Stomach (tissue), 9 donors: Measurements from ENCODE around the gene CLDN11. TPM values are rescaled to one million over a fixed set of nuclear protein-coding genes. Genes with fewer than 3 reads are reported as not detected.

Source experiments
- DNase-seq, 2 donors: peaks; one replicate each; pipeline versions ENCODE4 v3.0.0 to v3.0.0-alpha.2; 2013 to 2019
- H3K27ac ChIP-seq, 5 donors: fragments of 200-600 bp in 4 of 5; sonication (generic) in 4 of 5; one replicate each; pipeline ENCODE4 v1.5.1; 2013 to 2019; ENCODE audit warnings: mild to moderate bottlenecking in 1 of 5, moderate library complexity in 1 of 5
- H3K27me3 ChIP-seq, 3 donors: fragments of 200-600 bp; sonication (generic); one replicate each; pipeline ENCODE4 v1.5.1; 2017 to 2019; ENCODE audit warnings: mixed run types in 1 of 3
- H3K36me3 ChIP-seq, 4 donors: fragments of 200-600 bp; sonication (generic); 1 replicate in 3 of 4; 2 replicates in 1 of 4; pipeline ENCODE4 v1.5.1; 2016 to 2019
- H3K4me1 ChIP-seq, 4 donors: fragments of 200-600 bp; sonication (generic); one replicate each; pipeline ENCODE4 v1.5.1; 2016 to 2019
- H3K4me3 ChIP-seq, 4 donors: fragments of 200-600 bp; sonication (generic) in 3 of 4; one replicate each; pipeline ENCODE4 v1.5.1; 2016 to 2019; ENCODE audit warnings: mild to moderate bottlenecking in 1 of 4
- H3K9me3 ChIP-seq, 4 donors: fragments of 200-600 bp; sonication (generic); one replicate each; pipeline ENCODE4 v1.5.1; 2016 to 2019
- CTCF ChIP-seq, 7 experiments: fragments of 450-650 bp in 4 of 7; fragments of 200-600 bp in 3 of 7; sonication (generic) in 3 of 7; IDR thresholded peaks; one replicate each; pipeline ENCODE4 v1.5.1; 2016 to 2019; ENCODE audit warnings: antibody characterized with exemption in 7 of 7, control low read depth in 2 of 7, mild to moderate bottlenecking in 1 of 7
- EP300 ChIP-seq: sonication (generic); formaldehyde crosslinking; IDR thresholded peaks from one replicate; pipeline ENCODE4 v1.6.1; 2017; ENCODE audit warnings: antibody characterized with exemption
- POLR2A ChIP-seq, 4 donors: fragments of 450-650 bp; IDR thresholded peaks; one replicate each; pipeline ENCODE4 v1.6.1; 2016; ENCODE audit warnings: antibody characterized with exemption in 4 of 4, control low read depth in 2 of 4, mild to moderate bottlenecking in 1 of 4, moderate library complexity in 1 of 4
- POLR2AphosphoS5 ChIP-seq, 3 donors: sonication (generic); formaldehyde crosslinking; IDR thresholded peaks; one replicate each; pipeline ENCODE4 v1.6.1; 2016; ENCODE audit warnings: antibody characterized with exemption in 3 of 3
- WGBS, 5 donors: extraction: QIAGEN DNeasy Blood & Tissue Kit in 3 of 5; methylation state at CpG; one replicate each; pipeline versions ENCODE4 v1.1.5 to v1.1.7; 2013 to 2018; 5-methylcytosine and 5-hydroxymethylcytosine counted together
- intact Hi-C: fragments of 100-400 bp; cut with DNase I; formaldehyde crosslinking; loops from one replicate; pipeline ENCODE4 v1.15.1; 2023; ENCODE audit warnings: low total_unique reads
- polyA plus RNA-seq, 3 donors: library from polyadenylated mRNA; stranded (reverse); fragments of 200-250 nt; gene quantifications; one replicate each; pipeline ENCODE4 v1.2.3, GENCODE V29; 2013
- total RNA-seq, 5 donors: library from RNA; depleted of rRNA; stranded (reverse); fragments of >200 nt; gene quantifications; one replicate each; pipeline versions ENCODE4 v1.1.0 to v1.2.3, GENCODE V29; 2014 to 2016
- donor health status: healthy with polysubstance abuse.
- donor health status: Bipolar disorder and iron deficiency.
- donor health status: healthy.

Gene CLDN11
- total and polyA plus RNA-seq, 8 donors = 1.00 to 13.0 (median 4.3) TPM; not detected in 2

DNA sequence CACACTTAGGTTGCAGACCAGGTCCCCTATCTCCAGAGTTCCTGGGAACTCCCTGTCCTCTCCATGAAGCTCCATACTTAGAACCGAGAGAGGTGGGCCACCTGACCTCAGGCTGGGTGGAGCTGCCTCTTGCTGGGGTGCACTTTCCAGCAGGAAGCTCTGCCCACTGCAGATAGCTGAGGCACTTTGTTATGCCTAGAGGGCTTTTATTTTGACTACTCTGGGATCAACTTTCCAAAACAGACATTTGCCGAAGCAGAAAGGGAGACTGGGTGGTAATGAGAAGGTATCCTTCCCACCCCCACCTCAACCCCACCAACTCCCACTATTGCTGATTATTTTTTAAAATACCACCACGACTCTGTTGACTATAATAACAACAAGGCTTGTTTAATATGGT is 54.7 kb downstream of the CLDN11 start:
- WGBS, 5 donors = 45 to 58% (median 50%) methylated on average over 3 of the region's 3 CpGs
- Histone ChIP-seq H3K4me1 (peaks cover 8 to 53% (median 34%) of the 10 kb centered on the region in 4 donors), H3K4me3 (no peak overlapping the region), H3K27me3 (peaks cover 0 to 9% (median 0%) of the 10 kb centered on the region in 3 donors), H3K27ac (no peak overlapping the region), H3K9me3 (no peaks in the 10 kb centered on the region), H3K36me3 (no peaks in the 10 kb centered on the region)
- DNase-seq = no peak
- intact Hi-C loops = no loop called here
- TF ChIP-seq CTCF (IDR thresholded peaks at IDR 0.05) (no peak), POLR2A (IDR thresholded peaks at IDR 0.05) (no peak), POLR2AphosphoS5 (IDR thresholded peaks at IDR 0.05) (no peak), EP300 (no peak)

DNA sequence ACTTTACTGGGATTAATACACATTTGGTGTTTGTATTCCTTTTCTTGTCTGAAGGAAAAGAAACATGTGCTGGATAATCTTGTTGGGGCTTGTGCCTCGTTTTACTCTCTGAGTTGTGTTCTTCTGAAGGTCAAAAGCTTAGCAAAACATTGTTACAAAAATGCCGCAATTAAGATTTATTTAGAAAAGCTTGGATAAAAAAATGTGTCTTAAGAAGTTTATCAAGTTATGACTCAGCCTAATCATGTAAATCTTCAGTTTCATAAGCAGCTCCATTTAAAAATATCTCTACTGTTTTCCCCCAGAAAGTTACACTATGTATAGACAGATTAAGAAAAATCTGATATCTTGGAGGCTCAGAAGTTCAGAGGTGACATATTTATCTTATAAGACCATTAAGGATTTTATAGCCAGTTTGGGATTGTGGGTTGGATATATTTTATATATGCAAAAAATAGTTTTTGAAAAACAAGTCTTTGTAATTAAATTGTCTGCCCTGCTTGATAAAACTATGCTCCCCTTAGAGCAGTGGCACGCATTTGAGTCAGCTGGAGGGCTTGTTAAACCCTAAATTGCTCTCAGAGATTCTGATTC is 56.5 kb downstream of the CLDN11 start:
- H3K27ac ChIP-seq = peak overlapping the region in 1 of 5 donors; percentile 38
- peaks cover 0 to 35% (median 18%) of the 10 kb centered on the region in 4 donors for H3K4me1 ChIP-seq
- TF ChIP-seq EP300 (no peak), POLR2AphosphoS5 (IDR thresholded peaks at IDR 0.05) (peak in 1 of 3 donors; percentile 34)
- no peaks in the 10 kb centered on the region for H3K36me3 ChIP-seq
- no peak for DNase-seq
- H3K4me3 ChIP-seq = no peak overlapping the region
- H3K9me3 ChIP-seq = no peaks in the 10 kb centered on the region
- WGBS, 5 donors = 59 to 67% (median 62%) methylated on average over 3 of the region's 3 CpGs
- intact Hi-C loops = no loop called here
- H3K27me3 ChIP-seq = peaks cover 0 to 9% (median 0%) of the 10 kb centered on the region in 3 donors

DNA sequence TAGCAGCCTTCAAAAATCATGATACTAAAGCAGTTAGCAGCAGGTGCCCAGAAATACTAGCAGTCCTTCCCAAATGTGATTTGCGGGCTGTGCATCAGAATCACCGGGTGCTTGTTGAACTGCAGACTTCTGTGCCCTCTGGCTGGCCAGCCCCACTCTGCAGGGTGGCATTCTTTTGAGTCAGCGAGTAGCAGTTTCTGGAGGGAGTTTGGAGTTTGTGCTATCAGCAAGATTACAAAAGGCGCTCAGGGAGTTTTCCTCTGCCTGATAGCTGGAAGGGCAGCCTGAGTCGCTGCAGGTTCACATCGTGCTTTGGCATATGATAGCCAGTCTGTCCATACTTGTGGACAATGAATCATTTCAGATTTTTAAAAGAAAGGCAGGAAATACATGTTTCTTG is 57.6 kb downstream of the CLDN11 start:
- WGBS, 5 donors = 26 to 43% (median 42%) methylated on average over 6 of the region's 6 CpGs
- H3K36me3 ChIP-seq = no peaks in the 10 kb centered on the region
- no peak overlapping the region for H3K4me3 ChIP-seq
- intact Hi-C loops = no loop called here
- no peak overlapping the region for H3K27ac ChIP-seq
- DNase-seq = no peak
- peaks cover 0 to 30% (median 11%) of the 10 kb centered on the region in 4 donors for H3K4me1 ChIP-seq
- H3K9me3 ChIP-seq = no peaks in the 10 kb centered on the region
- no peak for TF ChIP-seq POLR2A (IDR thresholded peaks at IDR 0.05)
- TF ChIP-seq POLR2AphosphoS5 (IDR thresholded peaks at IDR 0.05) = no peak
- no peak for TF ChIP-seq EP300
- H3K27me3 ChIP-seq = peaks cover 0 to 9% (median 0%) of the 10 kb centered on the region in 3 donors

- intact Hi-C loops = no loop called here
Observed at GRCh38 chr3:170477395-170477794, 58.7 kb downstream of the CLDN11 start.

DNA sequence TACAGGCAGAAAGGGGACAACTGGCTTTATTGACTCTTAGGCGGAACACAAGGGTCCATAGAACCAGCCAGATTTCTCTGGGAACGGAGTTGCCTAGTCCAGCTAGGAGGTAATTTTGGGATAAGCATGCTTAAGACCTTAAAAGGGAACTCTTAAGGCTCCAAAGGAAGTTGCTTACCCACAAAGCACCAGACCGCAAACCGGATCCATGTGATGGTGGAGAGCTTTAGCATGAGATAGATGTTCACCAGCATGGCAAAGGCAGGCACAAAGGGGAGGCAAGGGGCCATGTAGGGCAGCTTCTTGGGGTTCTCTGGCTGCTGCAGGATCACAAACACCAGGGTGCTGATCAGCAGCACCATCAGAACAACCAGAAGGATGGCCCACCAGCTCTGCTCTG is 61.4 kb downstream of the CLDN11 start:
- WGBS, 5 donors = 88 to 98% (median 89%) methylated on average over 4 of the region's 4 CpGs
- intact Hi-C loops = no loop called here

More at GRCh38 chr3:170477395-170477794, 58.7 kb downstream of the CLDN11 start:
- no peaks in the 10 kb centered on the region for H3K36me3 ChIP-seq
- no peaks in the 10 kb centered on the region for H3K9me3 ChIP-seq
- H3K27ac ChIP-seq = no peak overlapping the region
- WGBS, 5 donors = 39 to 65% (median 54%) methylated on average over 2 of the region's 2 CpGs
- TF ChIP-seq CTCF (IDR thresholded peaks at IDR 0.05) (no peak), POLR2A (IDR thresholded peaks at IDR 0.05) (no peak), EP300 (no peak), POLR2AphosphoS5 (IDR thresholded peaks at IDR 0.05) (no peak)
- H3K27me3 ChIP-seq = peaks cover 0 to 4% (median 0%) of the 10 kb centered on the region in 3 donors
- DNase-seq = no peak
- H3K4me3 ChIP-seq = no peak overlapping the region
- peaks cover 0 to 30% (median 11%) of the 10 kb centered on the region in 4 donors for H3K4me1 ChIP-seq

More for the DNA sequence above, 61.4 kb downstream of the CLDN11 start:
- no peaks in the 10 kb centered on the region for H3K36me3 ChIP-seq
- no peaks in the 10 kb centered on the region for H3K27me3 ChIP-seq
- no peak for DNase-seq
- no peak overlapping the region for H3K27ac ChIP-seq
- peaks cover 0 to 18% (median 5%) of the 10 kb centered on the region in 4 donors for H3K4me1 ChIP-seq
- H3K4me3 ChIP-seq = no peak overlapping the region
- TF ChIP-seq EP300 (no peak), POLR2A (IDR thresholded peaks at IDR 0.05) (no peak), POLR2AphosphoS5 (IDR thresholded peaks at IDR 0.05) (no peak), CTCF (IDR thresholded peaks at IDR 0.05) (no peak)
- no peaks in the 10 kb centered on the region for H3K9me3 ChIP-seq
